ENCODE data around the gene PDE6B. TPM values are rescaled to one million over a fixed set of nuclear protein-coding genes. Genes with fewer than 3 reads are reported as not detected.
"Not testable (repeated sequence)": the region's sequence is repeated elsewhere in the genome, so short reads cannot be mapped to it uniquely, and the experiment has no call there.

PDE6B gene
- total RNA-seq, 4 donors from 2014 or later, result 6.4 to 26.4 (median 14.4) TPM

GRCh38 chr4:583820-584219, 41.6 kb upstream of the PDE6B start:
- Histone ChIP-seq H3K9me3 (no peaks in the 10 kb centered on the region), H3K27me3 (no peaks in the 10 kb centered on the region), H3K4me3 (replicated peaks in 1 of 3) (no peak overlapping the region), H3K27ac (no peak overlapping the region), H3K4me1 (no peaks in the 10 kb centered on the region), H3K36me3 (no peaks in the 10 kb centered on the region)
- no peak for DNase-seq
- TF ChIP-seq POLR2A (IDR thresholded peaks at IDR 0.05), result no peak
- 82 to 95% methylated on average over 2 of the region's 2 CpGs for WGBS, 2 donors
- intact Hi-C loops (cut with DNase I), result no loop called here

GRCh38 chr4:587671-588350, 37.6 kb upstream of the PDE6B start:
- H3K4me3 ChIP-seq (replicated peaks in 1 of 3), result no peak overlapping the region
- no peak for TF ChIP-seq CTCF (IDR thresholded peaks at IDR 0.05)
- no peak for TF ChIP-seq POLR2A (IDR thresholded peaks at IDR 0.05)
- WGBS, 2 donors, result 80 to 81% methylated on average over 22 to 25 of the region's 25 CpGs
- no peaks in the 10 kb centered on the region for H3K27me3 ChIP-seq
- no peak for DNase-seq
- no peak overlapping the region for H3K27ac ChIP-seq
- H3K9me3 ChIP-seq, result no peaks in the 10 kb centered on the region
- intact Hi-C loops (cut with DNase I), result no loop called here
- H3K36me3 ChIP-seq, result no peaks in the 10 kb centered on the region
- no peaks in the 10 kb centered on the region for H3K4me1 ChIP-seq

GRCh38 chr4:588351-588849, 37.0 kb upstream of the PDE6B start:
- TF ChIP-seq CTCF (IDR thresholded peaks at IDR 0.05), result no peak
- no peak for TF ChIP-seq POLR2A (IDR thresholded peaks at IDR 0.05)
- Histone ChIP-seq H3K27me3 (no peaks in the 10 kb centered on the region), H3K36me3 (no peaks in the 10 kb centered on the region), H3K4me3 (replicated peaks in 1 of 3) (no peak overlapping the region), H3K27ac (no peak overlapping the region), H3K4me1 (no peaks in the 10 kb centered on the region), H3K9me3 (no peaks in the 10 kb centered on the region)
- no peak for DNase-seq
- WGBS, 2 donors, result 82 to 83% methylated on average over 36 of the region's 36 CpGs
- intact Hi-C loops (cut with DNase I), result no loop called here

GRCh38 chr4:589219-589963, 36.0 kb upstream of the PDE6B start:
- H3K27me3 ChIP-seq, result no peaks in the 10 kb centered on the region
- H3K36me3 ChIP-seq, result no peaks in the 10 kb centered on the region
- 81 to 85% methylated on average over 16 of the region's 16 CpGs for WGBS, 2 donors
- intact Hi-C loops (cut with DNase I), result no loop called here
- TF ChIP-seq POLR2A (IDR thresholded peaks at IDR 0.05), result no peak
- TF ChIP-seq CTCF (IDR thresholded peaks at IDR 0.05), result no peak
- no peak overlapping the region for H3K4me3 ChIP-seq (replicated peaks in 1 of 3)
- no peaks in the 10 kb centered on the region for H3K4me1 ChIP-seq
- H3K27ac ChIP-seq, result no peak overlapping the region
- DNase-seq, result no peak
- no peaks in the 10 kb centered on the region for H3K9me3 ChIP-seq

- no peaks in the 10 kb centered on the region for H3K4me1 ChIP-seq
- no peak overlapping the region for H3K27ac ChIP-seq
- H3K36me3 ChIP-seq, result no peaks in the 10 kb centered on the region
- no peak for DNase-seq
- no peaks in the 10 kb centered on the region for H3K9me3 ChIP-seq
- WGBS, 2 donors, result 90 to 91% methylated on average over 12 of the region's 12 CpGs
- no peaks in the 10 kb centered on the region for H3K27me3 ChIP-seq
- H3K4me3 ChIP-seq (replicated peaks in 1 of 3), result no peak overlapping the region
- intact Hi-C loops (cut with DNase I), result no loop called here
- TF ChIP-seq CTCF (IDR thresholded peaks at IDR 0.05) (no peak), POLR2A (IDR thresholded peaks at IDR 0.05) (no peak)
These were observed 35.0 kb upstream of the PDE6B start for GRCh38 chr4:590313-590841.

GRCh38 chr4:592178-592577, 33.2 kb upstream of the PDE6B start:
- H3K36me3 ChIP-seq; intact Hi-C loops (cut with DNase I); H3K9me3 ChIP-seq; H3K4me1 ChIP-seq; H3K27me3 ChIP-seq; H3K27ac ChIP-seq; H3K4me3 ChIP-seq (replicated peaks in 1 of 3); DNase-seq: not testable (repeated sequence)
- 56 to 60% methylated on average over 13 of the region's 13 CpGs for WGBS, 2 donors

Data from thyroid gland (tissue), 4 donors.